ENCODE measurements around the gene MYCN.
"Not testable (repeated sequence)": the region's sequence is repeated elsewhere in the genome, so short reads cannot be mapped to it uniquely, and the experiment has no call there.

The MYCN gene

GRCh38 chr2:15939854-15940660 is at the start of gene MYCN:
Gene MYCN, plus strand, starts transcription at chr2:15940550. Its CDS starts 1,515 bp downstream, at chr2:15942065.
- DNase-seq (ENCODE audit: low spot score) = peak; percentile 84

GRCh38 chr2:15890936-15891905 is 49.1 kb upstream of the MYCN start:
- no peak for DNase-seq (ENCODE audit: low spot score)

DNA sequence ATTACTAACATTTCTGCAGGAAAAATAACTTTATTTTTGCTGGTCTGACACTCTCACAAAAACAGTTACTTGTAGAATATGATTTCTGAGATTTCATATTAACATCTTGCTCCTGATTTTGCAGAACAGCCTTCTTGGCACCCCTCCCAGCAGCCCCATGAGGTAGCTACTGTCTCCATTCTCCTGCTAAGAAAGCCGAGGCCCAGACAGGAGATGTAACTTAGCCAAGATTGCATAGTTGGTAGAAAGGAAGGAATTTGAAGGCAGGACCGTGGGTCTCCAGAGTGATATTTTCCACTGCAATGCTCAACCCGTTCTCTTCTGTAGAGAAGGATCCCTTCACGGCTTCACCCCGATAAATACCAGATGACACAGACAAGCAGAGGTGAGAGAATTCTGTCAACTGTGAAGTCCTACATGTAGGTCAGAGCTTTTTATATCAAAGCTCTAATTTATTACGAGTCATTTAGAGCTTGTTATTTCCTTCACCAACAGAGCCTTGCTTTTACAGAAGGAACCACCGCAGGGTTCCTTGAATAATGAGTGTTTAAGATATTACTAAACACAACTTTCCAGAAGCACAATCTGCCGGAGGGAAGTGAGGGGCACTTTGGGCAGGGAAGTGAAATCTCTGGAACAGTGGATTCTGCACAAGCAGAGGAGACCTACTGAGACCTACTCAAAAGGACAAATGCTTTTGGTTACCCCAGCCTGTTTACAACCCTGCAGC is 48.0 kb upstream of the MYCN start:
- no peak for DNase-seq (ENCODE audit: low spot score)

GRCh38 chr2:15893085-15893484 is 47.3 kb upstream of the MYCN start:
- DNase-seq (ENCODE audit: low spot score) = no peak

DNA sequence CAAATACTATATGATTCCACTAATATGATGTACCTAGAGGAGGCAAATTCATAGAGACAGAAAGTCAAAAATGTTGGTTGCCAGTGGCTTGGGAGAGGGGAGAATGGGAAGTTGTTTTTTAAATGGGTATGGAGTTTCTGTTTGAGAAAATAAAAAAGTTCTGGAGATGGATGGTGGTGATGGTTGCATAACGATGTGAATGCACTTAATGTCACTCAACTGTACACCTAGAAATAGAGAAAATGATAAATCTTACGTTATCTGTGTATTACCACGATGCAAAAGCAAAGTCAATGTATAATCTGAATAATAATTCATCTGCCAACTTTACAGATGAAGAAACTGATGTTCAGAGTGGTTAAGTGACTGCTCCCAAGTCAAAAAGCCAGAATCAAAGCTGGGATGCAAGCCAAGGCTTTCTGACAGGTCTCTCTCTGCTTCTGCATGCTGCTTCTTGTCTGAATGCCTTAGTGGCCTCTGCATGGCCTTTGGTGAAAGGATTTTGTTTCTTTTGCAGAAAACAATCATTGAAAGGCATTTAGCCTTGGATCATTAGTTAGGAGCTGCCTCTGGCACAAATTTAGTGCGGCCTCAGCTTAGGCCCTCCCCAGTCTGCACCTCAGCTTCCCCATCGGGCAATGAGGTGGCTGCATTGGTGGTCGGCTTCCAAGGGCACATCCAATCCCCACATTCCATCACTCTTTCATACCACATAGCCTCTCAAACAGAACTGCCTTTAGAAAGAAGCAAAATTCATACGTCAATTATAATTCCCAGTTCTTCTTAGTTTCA is 46.5 kb upstream of the MYCN start:
- no peak for DNase-seq (ENCODE audit: low spot score)

- no peak for DNase-seq (ENCODE audit: low spot score)
Measured at GRCh38 chr2:15894481-15895144, 45.7 kb upstream of the MYCN start.

DNA sequence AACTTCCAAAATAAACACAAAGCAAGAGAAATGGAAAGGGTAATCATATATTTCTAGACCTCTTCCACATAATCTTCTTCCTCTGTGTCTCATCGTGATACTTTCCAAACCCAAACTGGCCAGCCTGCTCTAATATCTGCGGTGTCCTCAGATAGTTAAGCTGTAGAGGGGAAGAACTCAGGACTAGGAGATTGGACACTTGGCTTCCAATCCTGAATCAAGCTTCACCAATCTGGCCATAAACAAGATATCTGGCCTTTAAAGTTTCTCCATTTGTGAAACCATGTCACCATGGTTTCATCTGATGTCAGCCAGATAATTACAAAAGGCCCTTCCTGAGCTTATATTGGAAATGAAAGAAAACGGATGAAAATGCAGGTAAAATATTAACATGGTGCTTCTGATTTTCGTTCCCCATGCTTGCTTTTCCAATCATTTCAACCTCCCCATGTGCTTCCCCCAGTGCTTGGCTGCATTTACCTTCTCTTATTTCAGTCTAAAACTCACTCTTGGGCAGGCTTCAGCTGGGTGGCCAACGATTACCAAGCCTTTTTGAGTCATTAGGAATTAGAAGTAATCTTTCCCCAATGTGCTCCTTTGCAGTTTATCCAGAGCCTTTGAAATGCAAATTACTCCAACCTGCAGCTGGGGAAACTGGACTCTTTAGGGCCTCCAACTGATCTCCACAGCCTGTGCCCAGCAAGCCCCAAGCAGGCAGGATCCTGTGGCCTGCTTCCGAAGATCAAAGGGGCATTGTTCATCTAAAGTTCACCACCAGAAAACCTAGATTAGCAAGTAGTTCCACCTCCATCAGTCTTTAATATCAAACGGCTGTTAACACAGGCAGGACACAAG is 44.5 kb upstream of the MYCN start:
- DNase-seq (ENCODE audit: low spot score) = no peak

GRCh38 chr2:15896859-15897258 is 43.5 kb upstream of the MYCN start:
- no peak for DNase-seq (ENCODE audit: low spot score)

DNA sequence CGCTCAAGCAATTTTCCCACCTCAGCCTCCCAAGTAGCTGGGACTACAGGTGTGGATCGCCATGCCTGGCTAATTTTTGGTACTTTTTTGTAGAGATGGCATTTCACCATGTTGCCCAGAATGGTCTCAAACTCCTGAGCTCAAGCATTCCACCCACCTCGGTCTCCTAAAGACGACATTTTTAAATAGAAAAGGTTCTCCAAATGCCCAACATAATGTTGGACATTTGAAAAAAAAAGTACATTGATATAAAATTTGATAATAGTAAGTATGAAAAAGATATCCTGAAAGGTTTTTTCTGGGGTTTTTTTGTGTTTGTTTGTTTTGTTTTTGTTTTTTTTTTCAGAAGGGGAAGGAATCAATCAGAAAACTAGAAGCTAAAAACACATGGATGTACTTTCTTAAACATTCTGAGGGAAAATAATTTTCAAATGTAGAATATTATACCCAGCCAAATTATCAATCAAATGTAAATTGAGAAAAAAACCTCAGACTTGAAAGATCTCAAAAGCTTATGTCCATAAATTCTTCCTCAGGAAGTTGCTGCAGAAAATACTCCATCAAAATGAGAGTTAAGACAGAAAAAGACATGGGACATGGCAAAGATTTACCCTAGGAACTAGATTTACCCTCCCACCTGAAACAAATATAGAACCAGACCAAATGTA is 42.8 kb upstream of the MYCN start:
- DNase-seq (ENCODE audit: low spot score) = no peak

DNA sequence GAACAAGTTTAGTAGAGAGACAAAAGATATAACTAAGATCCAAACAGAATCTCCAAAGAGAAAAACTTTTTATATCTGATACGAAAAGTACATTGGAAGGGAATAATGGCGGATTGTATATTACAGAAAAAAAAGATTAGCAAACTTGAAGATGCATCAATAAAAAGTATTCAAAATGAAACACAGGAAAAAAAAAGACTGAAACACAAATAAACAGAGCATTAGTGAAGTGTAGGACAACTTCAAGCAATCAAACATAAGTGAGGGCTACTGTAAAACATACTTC is 41.1 kb upstream of the MYCN start:
- DNase-seq (ENCODE audit: low spot score) = no peak

DNA sequence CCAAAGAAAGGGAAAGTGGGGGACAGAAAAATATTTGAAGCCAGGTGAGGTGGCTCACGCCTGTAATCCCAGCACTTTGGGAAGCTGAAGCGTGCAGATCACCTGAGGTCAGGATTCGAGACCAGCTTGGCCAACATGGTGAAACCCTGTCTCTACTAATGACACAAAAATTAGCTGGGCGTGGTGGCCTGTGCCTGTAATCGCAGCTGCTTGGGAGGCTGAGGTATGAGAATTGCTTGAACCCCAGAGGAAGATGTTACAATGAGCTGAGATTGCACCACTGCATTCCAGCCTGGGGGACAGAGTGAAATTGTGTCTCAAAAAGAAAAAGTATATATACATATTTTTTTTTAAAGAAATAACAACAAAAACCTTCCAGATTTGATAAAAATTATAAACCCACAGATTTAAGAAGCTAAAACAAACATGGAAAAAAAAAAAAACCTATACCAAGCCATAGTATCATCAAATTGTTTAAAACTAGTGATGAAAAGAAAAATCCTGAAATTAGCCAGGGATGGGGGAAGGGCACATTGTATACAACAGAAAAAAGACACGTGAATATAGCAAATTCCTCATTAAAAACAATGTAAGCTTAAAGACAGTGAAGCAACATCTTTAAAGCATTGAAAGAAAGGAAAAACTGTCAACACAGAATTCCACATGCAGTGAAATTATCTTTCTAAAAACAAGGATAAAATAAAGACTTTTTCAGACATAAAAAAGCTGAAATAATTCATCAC is 40.4 kb upstream of the MYCN start:
- DNase-seq (ENCODE audit: low spot score) = no peak

GRCh38 chr2:15901095-15901807 is 39.1 kb upstream of the MYCN start:
- DNase-seq (ENCODE audit: low spot score) = no peak

DNA sequence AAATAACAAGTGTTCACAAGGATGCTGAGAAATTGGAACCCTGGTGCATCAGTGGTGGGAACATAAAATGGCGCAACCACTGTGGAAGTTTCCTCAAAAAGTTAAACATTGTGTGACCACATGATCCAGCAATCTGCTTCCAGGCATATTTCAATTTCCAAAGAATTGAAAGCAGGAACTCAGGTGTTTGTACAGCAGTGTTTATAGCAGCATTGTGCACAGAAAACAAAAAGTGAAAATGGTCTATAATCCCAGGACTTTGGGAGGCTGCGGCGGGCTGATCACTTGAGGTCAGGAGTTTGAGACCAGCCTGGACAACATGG is 38.6 kb upstream of the MYCN start:
- no peak for DNase-seq (ENCODE audit: low spot score)

GRCh38 chr2:15903910-15904309 is 36.4 kb upstream of the MYCN start:
- DNase-seq (ENCODE audit: low spot score) = not testable (repeated sequence)

DNA sequence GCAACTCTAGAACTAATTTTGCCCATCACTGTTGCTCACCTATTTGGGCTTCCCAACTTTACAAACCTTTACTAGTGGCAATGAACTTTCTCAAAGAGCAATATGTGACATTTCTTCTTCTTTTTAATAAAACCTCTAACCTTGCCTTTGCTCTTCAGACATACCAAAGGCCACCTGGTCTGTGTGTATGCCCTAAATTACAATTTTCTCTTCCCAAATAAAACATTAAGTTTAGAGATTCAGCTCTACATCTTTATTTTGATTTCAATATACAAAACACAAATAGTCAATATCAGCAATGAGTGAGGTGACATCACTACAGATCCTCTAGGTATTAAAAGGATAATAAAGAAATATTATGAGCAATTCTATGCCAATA is 35.1 kb upstream of the MYCN start:
- DNase-seq (ENCODE audit: low spot score) = no peak

DNA sequence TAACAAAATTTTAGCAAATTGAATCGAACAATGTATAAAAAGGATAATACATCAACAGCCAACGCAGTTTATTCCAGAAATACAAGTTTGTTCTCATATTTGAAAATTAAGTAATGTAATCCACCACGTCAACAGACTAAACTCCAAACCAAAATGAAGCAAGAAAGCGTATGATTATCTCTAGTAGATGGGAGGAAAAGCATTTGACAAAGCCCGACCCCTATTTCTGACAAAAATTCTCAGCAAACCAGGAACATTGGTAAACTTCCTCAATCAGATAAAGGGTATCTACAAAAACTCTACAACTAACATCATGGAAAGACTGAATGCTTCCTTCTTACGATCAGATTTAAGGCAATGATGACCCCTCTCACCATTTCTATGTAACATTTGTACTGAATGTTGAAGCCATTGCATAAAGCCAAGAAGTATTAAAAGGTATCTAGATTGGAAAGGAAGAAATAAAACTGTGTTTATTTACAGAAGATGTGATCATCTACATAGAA is 34.3 kb upstream of the MYCN start:
- no peak for DNase-seq (ENCODE audit: low spot score)

DNA sequence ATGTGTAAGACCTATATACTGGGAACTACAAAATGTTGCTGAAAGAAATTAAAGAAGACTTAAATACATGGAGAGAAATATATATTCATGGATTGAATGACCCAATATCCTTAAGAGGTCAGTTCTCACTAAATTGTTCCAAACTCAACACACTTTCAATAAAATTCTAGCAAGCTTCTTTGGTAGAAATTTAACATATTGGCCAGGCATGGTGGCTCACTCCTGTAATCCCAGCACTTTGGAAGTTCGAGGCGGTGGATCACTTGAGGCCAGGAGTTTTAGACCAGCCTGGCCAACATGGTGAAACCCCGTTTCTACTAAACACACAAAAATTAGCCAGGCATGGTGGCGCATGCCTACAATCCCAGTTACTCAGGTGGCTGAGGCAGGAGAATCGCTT is 33.6 kb upstream of the MYCN start:
- no peak for DNase-seq (ENCODE audit: low spot score)
